GM10248 (cell line): Measurements from ENCODE around the gene CEP104.
A peak's percentile ranks its signal among the peaks of the same experiment; 100 is the strongest.

Experiments
- CTCF ChIA-PET: fragments of 300-600 bp; sonication (Branson Sonifier 250); formaldehyde crosslinking; extraction: SDS; loops from one replicate; lab custom pipeline; 2021; ENCODE audit warnings: antibody characterized with exemption; lab: Yijun Ruan, JAX
- POLR2A ChIA-PET: fragments of 350-650 bp; sonication (Branson Sonifier 250); formaldehyde crosslinking; extraction: SDS; loops from one replicate; lab custom pipeline; 2020; ENCODE audit warnings: antibody characterized with exemption; lab: Yijun Ruan, JAX
- DNase-seq: peaks from one replicate; pipeline ENCODE4 v3.0.0; 2012; ENCODE audit errors: extremely low spot score
- CTCF ChIP-seq: IDR thresholded peaks from 2 replicates; pipeline ENCODE4 v1.5.1; 2012; ENCODE audit warnings: mild to moderate bottlenecking, low read depth; ENCODE audit errors: extremely low read depth, missing control alignments, control extremely low read depth

CEP104 gene

GRCh38 chr1:3895279-3895950 is 38.4 kb upstream of the CEP104 start:
- ChIA-PET POLR2A (no interaction called here), CTCF (interaction anchor here (1.3 kb wide), 1 partner anchor 12 kb away, joined by 3 read pairs; no protein-coding TSS in a partner anchor)
- no peak for DNase-seq
- TF ChIP-seq CTCF, result no peak

DNA sequence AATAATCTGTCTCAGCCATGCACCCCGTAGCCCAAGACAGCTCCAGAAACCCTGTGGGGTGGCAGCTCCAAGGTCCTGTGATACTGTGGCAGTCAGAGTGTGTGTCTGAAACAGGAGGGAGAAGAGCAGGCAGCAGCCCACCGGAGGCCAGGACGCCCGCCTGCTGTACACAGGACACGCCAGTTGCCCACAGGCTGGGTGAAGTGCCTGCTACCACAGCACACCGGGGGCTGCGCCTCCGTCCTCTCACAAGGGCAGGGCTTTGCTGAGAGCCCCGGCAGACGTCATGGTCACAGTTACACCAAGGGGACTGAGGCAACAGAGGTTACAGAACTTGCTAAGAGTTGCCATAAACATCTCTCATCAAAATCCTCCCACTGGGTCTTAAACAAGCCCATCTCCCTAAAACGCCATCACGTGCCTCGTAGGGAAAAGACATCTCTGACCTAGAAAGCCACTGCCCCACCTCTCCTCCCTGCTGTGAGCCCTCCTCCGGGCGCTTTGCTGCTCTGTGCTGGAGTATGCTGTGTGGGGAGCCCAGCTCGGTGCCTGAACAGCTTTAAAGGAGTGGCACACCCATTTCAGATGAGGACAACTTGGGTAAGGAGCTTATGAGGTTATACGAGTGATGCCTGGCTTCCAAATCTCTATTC is 37.7 kb upstream of the CEP104 start:
- DNase-seq, result no peak
- ChIA-PET POLR2A (no interaction called here), CTCF (no interaction called here)
- TF ChIP-seq CTCF, result no peak

GRCh38 chr1:3893190-3893589 is 36.2 kb upstream of the CEP104 start:
- DNase-seq, result no peak
- POLR2A ChIA-PET, result no interaction called here
- no peak for TF ChIP-seq CTCF
- CTCF ChIA-PET, result interaction anchor here (0.9 kb wide), 1 partner anchor 35 kb away, joined by 3 read pairs; the partner anchor contains the start of gene DFFB

DNA sequence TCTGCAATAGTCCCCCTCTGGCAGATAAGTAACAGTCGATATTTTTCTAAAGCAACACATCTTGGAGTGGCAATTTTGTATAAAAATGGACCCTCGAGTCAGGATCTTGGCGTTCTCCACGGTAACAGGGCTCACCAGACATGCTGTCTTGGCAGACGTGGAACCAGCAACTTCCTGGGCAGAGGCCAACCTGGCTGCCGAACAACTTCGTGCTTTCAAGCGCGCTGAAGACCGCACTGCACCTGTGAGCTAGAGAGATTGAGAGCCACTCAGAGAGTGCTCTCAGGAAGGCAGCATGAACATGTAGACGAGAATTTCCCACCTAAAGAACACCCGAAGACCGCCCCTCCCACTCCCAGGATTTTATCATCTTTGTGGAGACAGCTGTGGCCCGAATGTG is 35.7 kb upstream of the CEP104 start:
- CTCF ChIA-PET, result no interaction called here
- TF ChIP-seq CTCF, result no peak
- POLR2A ChIA-PET, result no interaction called here
- DNase-seq, result no peak

- TF ChIP-seq CTCF, result no peak
- ChIA-PET POLR2A (no interaction called here), CTCF (interaction anchor here (1.3 kb wide), 1 partner anchor 18 kb away, joined by 3 read pairs; no protein-coding TSS in a partner anchor)
- DNase-seq, result no peak
Measured at GRCh38 chr1:3891329-3891865, 34.4 kb upstream of the CEP104 start.

GRCh38 chr1:3890389-3891328 is 33.6 kb upstream of the CEP104 start:
- CTCF ChIA-PET, result interaction anchor here (1.3 kb wide), 1 partner anchor 17 kb away, joined by 3 read pairs; no protein-coding TSS in a partner anchor
- DNase-seq, result peak; percentile 50
- no peak for TF ChIP-seq CTCF
- POLR2A ChIA-PET, result no interaction called here
